Trophoblast cell (in vitro differentiated cells and primary cell): ENCODE measurements around the gene MACROD2.

ENCODE experiments used
- DNase-seq, 2 donors: peaks; one replicate each; pipeline ENCODE4 v3.0.0-alpha.2; 2016
- H2AFZ ChIP-seq: 2 replicates; pipeline ENCODE4 v1.6.1; 2013; ENCODE audit warnings: low read length, moderate library complexity, mild to moderate bottlenecking; ENCODE audit not compliant: insufficient read depth, poor library complexity
- H2AK5ac ChIP-seq: 2 replicates; pipeline ENCODE4 v1.6.1; 2013; ENCODE audit warnings: mild to moderate bottlenecking, low read length
- H2BK120ac ChIP-seq: 2 replicates; pipeline ENCODE4 v1.6.1; 2013; ENCODE audit warnings: low read length, mild to moderate bottlenecking, moderate library complexity; ENCODE audit not compliant: insufficient read depth, poor library complexity
- H2BK12ac ChIP-seq: 2 replicates; pipeline ENCODE4 v1.6.1; 2013; ENCODE audit warnings: mild to moderate bottlenecking, low read length, moderate library complexity
- H2BK5ac ChIP-seq: 2 replicates; pipeline ENCODE4 v1.6.1; 2013; ENCODE audit warnings: low read length, low read depth, moderate library complexity, mild to moderate bottlenecking; ENCODE audit not compliant: poor library complexity
- H3K14ac ChIP-seq: 2 replicates; pipeline ENCODE4 v1.6.1; 2013; ENCODE audit warnings: mild to moderate bottlenecking, low read length
- H3K18ac ChIP-seq: 2 replicates; pipeline ENCODE4 v1.6.1; 2013; ENCODE audit warnings: mild to moderate bottlenecking, low read length
- H3K23ac ChIP-seq: 2 replicates; pipeline ENCODE4 v1.6.1; 2013; ENCODE audit warnings: low read length
- H3K27ac ChIP-seq: 2 replicates; pipeline ENCODE4 v1.5.1; 2013; ENCODE audit warnings: low read depth, mild to moderate bottlenecking, inconsistent platforms, low read length, moderate library complexity
- H3K27me3 ChIP-seq: 2 replicates; pipeline ENCODE4 v1.6.1; 2013; ENCODE audit warnings: inconsistent platforms, mild to moderate bottlenecking, low read length, moderate library complexity; ENCODE audit not compliant: insufficient read depth
- H3K36me3 ChIP-seq, 2 experiments: 1 replicate in 1 of 2; 2 replicates in 1 of 2; pipeline ENCODE4 v1.6.1; 2013; ENCODE audit warnings: low read length in 2 of 2, mild to moderate bottlenecking in 2 of 2, moderate library complexity in 1 of 2; ENCODE audit not compliant: insufficient read depth in 2 of 2, control insufficient read depth in 1 of 2
- H3K4ac ChIP-seq: 2 replicates; pipeline ENCODE4 v1.6.1; 2013; ENCODE audit warnings: low read depth, mild to moderate bottlenecking, low read length, moderate library complexity
- H3K4me1 ChIP-seq, 2 experiments: 1 replicate in 1 of 2; 2 replicates in 1 of 2; pipeline ENCODE4 v1.6.1; 2013; ENCODE audit warnings: low read length in 2 of 2, mild to moderate bottlenecking in 2 of 2, moderate library complexity in 1 of 2; ENCODE audit not compliant: insufficient read depth in 2 of 2, control insufficient read depth in 1 of 2
- H3K4me2 ChIP-seq: 2 replicates; pipeline ENCODE4 v1.6.1; 2013; ENCODE audit warnings: inconsistent platforms, mild to moderate bottlenecking, low read length, moderate library complexity
- H3K4me3 ChIP-seq: 2 replicates; pipeline ENCODE4 v1.5.1; 2013; ENCODE audit warnings: mild to moderate bottlenecking, low read depth, low read length, inconsistent platforms
- H3K79me1 ChIP-seq: one replicate; pipeline ENCODE4 v1.6.1; 2013; ENCODE audit warnings: low read length
- H3K79me2 ChIP-seq: 2 replicates; pipeline ENCODE4 v1.6.1; 2013; ENCODE audit warnings: low read length, mild to moderate bottlenecking; ENCODE audit not compliant: control insufficient read depth, insufficient read depth, poor library complexity
- H3K9ac ChIP-seq: 2 replicates; pipeline ENCODE4 v1.6.1; 2013; ENCODE audit warnings: mild to moderate bottlenecking, low read length
- H3K9me3 ChIP-seq: 2 replicates; pipeline ENCODE4 v1.6.1; 2013; ENCODE audit warnings: low read depth, mild to moderate bottlenecking, control low read depth, inconsistent platforms, low read length; ENCODE audit not compliant: insufficient read depth
- H4K12ac ChIP-seq: 2 replicates; pipeline ENCODE4 v1.6.1; 2013; ENCODE audit warnings: low read depth, mild to moderate bottlenecking, low read length, moderate library complexity
- H4K8ac ChIP-seq: 2 replicates; pipeline ENCODE4 v1.6.1; 2013; ENCODE audit warnings: low read depth, mild to moderate bottlenecking, low read length, moderate library complexity
- H4K91ac ChIP-seq: one replicate; pipeline ENCODE4 v1.6.1; 2013; ENCODE audit warnings: low read depth, mild to moderate bottlenecking, low read length, moderate library complexity
- WGBS: extraction: QIAGEN DNeasy Blood & Tissue Kit; methylation state at CpG from one replicate; pipeline ENCODE4 v1.1.7; 2013; ENCODE audit warnings: missing lambda C conversion rate; ENCODE audit not compliant: insufficient read length, insufficient coverage; ENCODE audit errors: extremely low coverage; 5-methylcytosine and 5-hydroxymethylcytosine counted together

MACROD2 gene

DNA sequence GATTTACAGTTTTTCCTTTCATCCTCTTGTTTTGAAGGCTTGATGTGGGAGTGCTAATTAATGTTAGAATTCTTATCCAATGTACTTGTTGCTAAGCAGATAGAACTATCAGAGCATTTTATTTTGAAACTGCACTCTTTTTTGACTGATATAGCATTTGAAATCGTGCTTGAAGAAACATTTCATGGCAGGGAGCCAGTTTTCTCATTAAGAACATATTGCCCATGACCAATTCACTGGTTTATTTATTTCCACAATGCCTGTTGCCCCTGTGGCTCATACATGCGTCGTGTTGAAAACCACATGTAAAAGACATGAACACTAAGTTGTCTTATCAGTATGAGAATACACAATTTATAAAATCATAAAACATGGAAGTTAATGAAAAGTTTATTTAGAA lies 821.8 kb downstream of the MACROD2 start:
- Histone ChIP-seq H4K91ac (no peak overlapping the region), H3K4me1 (no peaks in the 10 kb centered on the region), H3K9me3 (no peaks in the 10 kb centered on the region), H4K12ac (no peak overlapping the region), H2BK5ac (no peak overlapping the region), H3K27me3 (no peaks in the 10 kb centered on the region), H3K9ac (no peak overlapping the region), H3K36me3 (no peaks in the 10 kb centered on the region), H2BK120ac (no peak overlapping the region), H2AFZ (no peak overlapping the region), H3K4me2 (no peak overlapping the region), H3K79me1 (no peaks in the 10 kb centered on the region), H3K79me2 (no peaks in the 10 kb centered on the region), H2BK12ac (no peak overlapping the region), H3K18ac (no peak overlapping the region), H3K23ac (no peak overlapping the region), H3K4ac (no peak overlapping the region), H4K8ac (no peak overlapping the region), H2AK5ac (no peak overlapping the region), H3K14ac (no peak overlapping the region), H3K4me3 (no peak overlapping the region), H3K27ac (no peak overlapping the region)
- DNase-seq = no peak
- no CpG with 5 or more reads among the region's 3 CpGs for WGBS

DNA sequence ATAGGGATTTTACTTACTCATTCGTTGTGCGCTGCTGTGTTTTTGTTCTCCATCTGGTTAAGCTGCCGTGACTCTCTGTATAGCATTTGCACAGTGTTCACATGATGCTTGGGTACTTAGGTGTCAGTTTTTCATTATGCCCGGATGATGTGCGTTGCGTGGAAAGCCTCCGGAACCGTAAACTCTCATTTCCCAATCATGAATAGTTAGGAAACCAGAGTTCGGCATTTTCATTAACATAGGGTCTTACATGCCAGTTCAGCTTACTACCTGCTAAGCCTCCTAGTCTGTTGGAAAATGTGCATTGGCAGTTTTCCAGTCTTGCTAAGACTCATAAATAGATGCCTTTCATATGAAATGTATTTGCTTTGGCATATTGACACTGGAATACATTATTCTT lies 825.5 kb downstream of the MACROD2 start:
- Histone ChIP-seq H3K9ac (no peak overlapping the region), H4K12ac (no peak overlapping the region), H3K79me1 (no peaks in the 10 kb centered on the region), H4K8ac (no peak overlapping the region), H3K79me2 (no peaks in the 10 kb centered on the region), H3K4me3 (no peak overlapping the region), H2BK12ac (no peak overlapping the region), H3K4me2 (no peak overlapping the region), H3K4me1 (no peaks in the 10 kb centered on the region), H3K27ac (no peak overlapping the region), H3K4ac (no peak overlapping the region), H3K9me3 (no peaks in the 10 kb centered on the region), H3K18ac (no peak overlapping the region), H3K27me3 (no peaks in the 10 kb centered on the region), H2AK5ac (no peak overlapping the region), H4K91ac (no peak overlapping the region), H2AFZ (no peak overlapping the region), H3K36me3 (no peaks in the 10 kb centered on the region), H2BK120ac (no peak overlapping the region), H3K23ac (no peak overlapping the region), H3K14ac (no peak overlapping the region), H2BK5ac (no peak overlapping the region)
- no CpG with 5 or more reads among the region's 9 CpGs for WGBS
- DNase-seq = no peak

DNA sequence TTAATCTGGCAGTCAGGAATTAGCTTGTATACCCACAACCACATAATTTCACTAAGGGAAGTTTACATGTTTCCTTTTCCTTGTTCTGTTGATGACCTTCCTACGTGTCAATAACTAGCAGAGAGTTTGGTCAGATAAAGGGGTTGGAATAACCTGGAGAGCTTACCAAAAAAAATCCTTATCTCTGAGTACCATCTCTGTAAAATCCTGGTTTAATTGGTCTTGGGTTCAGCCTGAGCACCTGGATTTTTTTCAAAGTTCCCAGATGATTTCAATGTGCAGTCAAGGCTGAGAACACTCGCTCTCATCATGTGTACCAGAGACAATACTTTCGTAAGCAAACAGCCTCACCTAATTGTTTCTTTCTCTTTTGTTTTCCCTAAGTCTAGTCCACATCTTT lies 825.9 kb downstream of the MACROD2 start:
- no peak overlapping the region for H3K9ac ChIP-seq
- H3K27me3 ChIP-seq = no peaks in the 10 kb centered on the region
- H3K4me2 ChIP-seq = no peak overlapping the region
- H3K36me3 ChIP-seq = no peaks in the 10 kb centered on the region
- no peak overlapping the region for H2AK5ac ChIP-seq
- no peaks in the 10 kb centered on the region for H3K4me1 ChIP-seq
- no peak overlapping the region for H2AFZ ChIP-seq
- no peaks in the 10 kb centered on the region for H3K9me3 ChIP-seq
- no peak overlapping the region for H2BK120ac ChIP-seq
- H2BK5ac ChIP-seq = no peak overlapping the region
- no CpG with 5 or more reads among the region's 3 CpGs for WGBS
- no peak overlapping the region for H4K8ac ChIP-seq
- no peak overlapping the region for H3K23ac ChIP-seq
- H2BK12ac ChIP-seq = no peak overlapping the region
- no peak overlapping the region for H4K12ac ChIP-seq
- H4K91ac ChIP-seq = no peak overlapping the region
- H3K14ac ChIP-seq = no peak overlapping the region
- H3K18ac ChIP-seq = no peak overlapping the region
- H3K4me3 ChIP-seq = no peak overlapping the region
- H3K79me2 ChIP-seq = no peaks in the 10 kb centered on the region
- no peaks in the 10 kb centered on the region for H3K79me1 ChIP-seq
- no peak overlapping the region for H3K4ac ChIP-seq
- no peak overlapping the region for H3K27ac ChIP-seq
- DNase-seq = no peak

DNA sequence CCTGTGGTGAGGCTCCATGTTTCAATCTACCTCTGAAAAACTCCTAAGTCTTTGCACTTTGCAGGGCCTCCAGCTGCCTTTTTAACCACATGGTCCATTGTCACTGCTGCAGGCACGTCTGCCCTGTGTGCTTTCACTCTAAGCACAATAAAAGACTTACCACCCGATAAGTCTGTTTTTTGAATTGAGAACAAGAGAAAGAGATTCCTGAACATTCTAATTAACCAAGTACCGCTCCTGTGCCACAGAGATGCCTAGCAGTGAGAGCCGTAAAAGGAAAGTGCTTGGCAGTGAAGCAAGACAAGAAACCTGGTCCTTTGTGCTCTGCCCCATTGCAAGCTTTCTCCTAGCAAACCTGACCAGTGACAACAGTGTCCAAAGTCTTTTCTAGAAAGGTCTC lies 829.7 kb downstream of the MACROD2 start:
- Histone ChIP-seq H3K23ac (no peak overlapping the region), H3K4me1 (no peaks in the 10 kb centered on the region), H3K36me3 (no peaks in the 10 kb centered on the region), H2AK5ac (no peak overlapping the region), H3K4ac (no peak overlapping the region), H3K14ac (no peak overlapping the region), H3K79me1 (no peaks in the 10 kb centered on the region), H2BK12ac (no peak overlapping the region), H3K79me2 (no peaks in the 10 kb centered on the region), H3K4me2 (no peak overlapping the region), H4K91ac (no peak overlapping the region), H3K4me3 (no peak overlapping the region), H3K18ac (no peak overlapping the region), H3K9me3 (no peaks in the 10 kb centered on the region), H4K8ac (no peak overlapping the region), H2AFZ (no peak overlapping the region), H3K27ac (no peak overlapping the region), H2BK120ac (no peak overlapping the region), H2BK5ac (no peak overlapping the region), H3K27me3 (no peaks in the 10 kb centered on the region), H4K12ac (no peak overlapping the region), H3K9ac (no peak overlapping the region)
- no peak for DNase-seq
- no CpG with 5 or more reads among the region's 4 CpGs for whole genome bisulfite sequencing
